Osteocyte (in vitro differentiated cells): ENCODE data around the gene TRIM47. TPM values are rescaled to one million over a fixed set of nuclear protein-coding genes. Genes with fewer than 3 reads are reported as not detected.
"Not testable (repeated sequence)": the region's sequence is repeated elsewhere in the genome, so short reads cannot be mapped to it uniquely, and the experiment has no call there.

Experiments used
- DNase-seq: peaks from one replicate; pipeline ENCODE4 v3.0.0; 2021; ENCODE audit warnings: mixed read lengths; ENCODE audit not compliant: unreplicated experiment; ENCODE audit errors: extremely low spot score
- H3K27ac Mint-ChIP-seq: one replicate; pipeline ENCODE4 v1.8.0; 2021; ENCODE audit warnings: mild to moderate bottlenecking, mixed read lengths; ENCODE audit not compliant: unreplicated experiment
- H3K27me3 Mint-ChIP-seq: one replicate; pipeline ENCODE4 v1.8.0; 2021; ENCODE audit warnings: mixed read lengths; ENCODE audit not compliant: unreplicated experiment
- H3K36me3 Mint-ChIP-seq: one replicate; pipeline ENCODE4 v1.8.0; 2021; ENCODE audit warnings: mixed read lengths; ENCODE audit not compliant: unreplicated experiment
- H3K4me1 Mint-ChIP-seq: one replicate; pipeline ENCODE4 v1.8.0; 2021; ENCODE audit warnings: mixed read lengths; ENCODE audit not compliant: unreplicated experiment
- H3K4me3 Mint-ChIP-seq: one replicate; pipeline ENCODE4 v1.8.0; 2021; ENCODE audit warnings: mild to moderate bottlenecking, moderate library complexity, mixed read lengths; ENCODE audit not compliant: unreplicated experiment
- H3K9me3 Mint-ChIP-seq: one replicate; pipeline ENCODE4 v1.8.0; 2021; ENCODE audit warnings: mixed read lengths; ENCODE audit not compliant: unreplicated experiment
- total RNA-seq: library from RNA; stranded (reverse); gene quantifications from 2 replicates; pipeline ENCODE4 v1.2.1, GENCODE V29; 2021
- TF ChIP-seq, protein P1 (sequence below): fragments of 200-600 bp; sonication (generic); IDR thresholded peaks from 2 replicates; pipeline ENCODE4 v1.5.0; 2021; ENCODE audit warnings: antibody characterized with exemption, mild to moderate bottlenecking, moderate library complexity

Gene TRIM47
- total RNA-seq, 1 donor from 2014 or later = 33.3 TPM

DNA sequence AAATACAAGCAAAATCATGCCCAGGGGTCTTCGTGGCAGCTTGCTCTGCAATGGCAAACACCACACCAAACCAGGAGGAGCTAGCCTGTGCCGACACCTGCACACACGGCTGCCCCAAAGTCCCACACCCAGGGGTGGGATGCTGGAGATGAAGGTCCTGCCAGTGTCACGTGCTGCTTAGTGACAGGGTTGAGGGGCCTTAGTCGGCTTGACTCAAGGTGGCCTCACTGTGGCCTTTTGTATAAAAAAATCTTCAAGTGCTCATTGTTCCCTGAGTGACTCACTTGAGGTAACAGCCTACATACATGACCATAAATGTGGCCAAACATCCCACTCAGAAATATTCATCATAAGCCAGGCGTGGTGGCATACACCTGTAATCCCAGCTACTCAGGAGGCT is 11.1 kb upstream of the TRIM47 start:
- TF ChIP-seq, protein P1, sequence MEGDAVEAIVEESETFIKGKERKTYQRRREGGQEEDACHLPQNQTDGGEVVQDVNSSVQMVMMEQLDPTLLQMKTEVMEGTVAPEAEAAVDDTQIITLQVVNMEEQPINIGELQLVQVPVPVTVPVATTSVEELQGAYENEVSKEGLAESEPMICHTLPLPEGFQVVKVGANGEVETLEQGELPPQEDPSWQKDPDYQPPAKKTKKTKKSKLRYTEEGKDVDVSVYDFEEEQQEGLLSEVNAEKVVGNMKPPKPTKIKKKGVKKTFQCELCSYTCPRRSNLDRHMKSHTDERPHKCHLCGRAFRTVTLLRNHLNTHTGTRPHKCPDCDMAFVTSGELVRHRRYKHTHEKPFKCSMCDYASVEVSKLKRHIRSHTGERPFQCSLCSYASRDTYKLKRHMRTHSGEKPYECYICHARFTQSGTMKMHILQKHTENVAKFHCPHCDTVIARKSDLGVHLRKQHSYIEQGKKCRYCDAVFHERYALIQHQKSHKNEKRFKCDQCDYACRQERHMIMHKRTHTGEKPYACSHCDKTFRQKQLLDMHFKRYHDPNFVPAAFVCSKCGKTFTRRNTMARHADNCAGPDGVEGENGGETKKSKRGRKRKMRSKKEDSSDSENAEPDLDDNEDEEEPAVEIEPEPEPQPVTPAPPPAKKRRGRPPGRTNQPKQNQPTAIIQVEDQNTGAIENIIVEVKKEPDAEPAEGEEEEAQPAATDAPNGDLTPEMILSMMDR = no peak
- no peak for DNase-seq
- peaks cover 9% of the 10 kb centered on the region for H3K4me1 Mint-ChIP-seq
- H3K27me3 Mint-ChIP-seq = no peaks in the 10 kb centered on the region
- H3K36me3 Mint-ChIP-seq = peaks cover 5% of the 10 kb centered on the region
- no peaks in the 10 kb centered on the region for H3K9me3 Mint-ChIP-seq
- H3K27ac Mint-ChIP-seq = no peak overlapping the region
- H3K4me3 Mint-ChIP-seq = no peak overlapping the region

DNA sequence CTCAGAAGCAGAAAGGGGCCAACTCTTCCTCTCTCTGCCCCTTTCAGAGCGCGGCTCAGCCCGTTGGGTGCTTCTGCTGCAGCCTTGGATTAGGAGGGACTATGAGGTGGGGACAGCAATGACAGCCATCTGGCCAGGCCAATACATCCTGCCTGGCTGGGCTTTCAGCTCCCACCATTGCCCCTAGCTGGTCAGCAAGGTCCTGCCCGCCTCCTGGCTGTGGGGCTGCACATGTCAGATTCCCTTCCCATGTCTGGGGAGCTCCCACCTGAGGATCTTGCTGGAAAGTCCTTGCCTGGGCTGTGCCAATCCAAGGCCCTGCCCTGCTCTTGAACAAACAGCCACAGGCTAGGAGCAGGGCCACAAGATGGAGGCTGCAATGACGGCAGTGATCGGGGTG is 10.1 kb upstream of the TRIM47 start:
- Mint-ChIP-seq H3K4me1 (no peaks in the 10 kb centered on the region), H3K27me3 (no peaks in the 10 kb centered on the region), H3K27ac (no peak overlapping the region), H3K9me3 (no peaks in the 10 kb centered on the region), H3K36me3 (peaks cover 5% of the 10 kb centered on the region), H3K4me3 (no peak overlapping the region)
- TF ChIP-seq, protein P1 = no peak
- no peak for DNase-seq

DNA sequence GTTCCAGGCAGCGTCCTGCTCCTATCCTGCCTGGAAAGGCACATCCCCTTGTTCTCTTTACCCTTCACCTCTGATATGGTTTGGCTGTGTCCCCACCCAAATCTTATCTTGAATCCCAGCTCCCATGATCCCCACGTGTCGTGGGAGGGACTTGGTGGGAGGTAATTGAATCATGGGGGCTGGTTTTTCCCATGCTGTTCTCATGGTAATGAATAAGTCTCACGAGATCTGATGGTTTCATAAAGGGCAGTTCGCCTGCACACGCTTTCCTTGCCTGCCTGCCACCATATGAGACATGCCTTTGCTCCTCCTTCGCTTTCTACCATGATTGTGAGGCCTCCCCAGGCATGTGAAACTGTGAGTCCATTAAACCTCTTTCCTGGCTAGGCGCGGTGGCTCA is 7.5 kb upstream of the TRIM47 start:
- H3K9me3 Mint-ChIP-seq, H3K27ac Mint-ChIP-seq, H3K4me1 Mint-ChIP-seq, H3K27me3 Mint-ChIP-seq, H3K36me3 Mint-ChIP-seq, H3K4me3 Mint-ChIP-seq, DNase-seq: not testable (repeated sequence)

DNA sequence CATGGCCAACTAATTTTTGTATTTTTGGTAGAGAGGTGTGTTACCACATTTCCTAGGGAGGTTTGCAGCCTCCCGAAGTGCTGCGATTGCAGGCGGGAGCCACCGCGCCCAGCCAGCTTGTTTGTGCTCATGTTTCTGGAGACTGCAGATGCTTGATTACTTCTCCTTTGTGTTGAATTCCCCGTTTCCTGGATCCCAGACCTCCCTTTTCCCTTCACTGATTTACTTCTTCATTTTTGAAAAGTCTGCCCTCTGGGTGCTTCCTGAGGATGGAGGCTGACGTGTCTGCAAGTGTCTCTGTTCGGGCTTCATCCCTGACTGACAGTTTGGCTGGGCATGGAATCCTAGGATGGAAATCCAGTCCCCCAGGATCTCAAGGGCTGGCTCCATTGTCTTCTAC is 7.0 kb upstream of the TRIM47 start:
- H3K9me3 Mint-ChIP-seq = no peaks in the 10 kb centered on the region

DNA sequence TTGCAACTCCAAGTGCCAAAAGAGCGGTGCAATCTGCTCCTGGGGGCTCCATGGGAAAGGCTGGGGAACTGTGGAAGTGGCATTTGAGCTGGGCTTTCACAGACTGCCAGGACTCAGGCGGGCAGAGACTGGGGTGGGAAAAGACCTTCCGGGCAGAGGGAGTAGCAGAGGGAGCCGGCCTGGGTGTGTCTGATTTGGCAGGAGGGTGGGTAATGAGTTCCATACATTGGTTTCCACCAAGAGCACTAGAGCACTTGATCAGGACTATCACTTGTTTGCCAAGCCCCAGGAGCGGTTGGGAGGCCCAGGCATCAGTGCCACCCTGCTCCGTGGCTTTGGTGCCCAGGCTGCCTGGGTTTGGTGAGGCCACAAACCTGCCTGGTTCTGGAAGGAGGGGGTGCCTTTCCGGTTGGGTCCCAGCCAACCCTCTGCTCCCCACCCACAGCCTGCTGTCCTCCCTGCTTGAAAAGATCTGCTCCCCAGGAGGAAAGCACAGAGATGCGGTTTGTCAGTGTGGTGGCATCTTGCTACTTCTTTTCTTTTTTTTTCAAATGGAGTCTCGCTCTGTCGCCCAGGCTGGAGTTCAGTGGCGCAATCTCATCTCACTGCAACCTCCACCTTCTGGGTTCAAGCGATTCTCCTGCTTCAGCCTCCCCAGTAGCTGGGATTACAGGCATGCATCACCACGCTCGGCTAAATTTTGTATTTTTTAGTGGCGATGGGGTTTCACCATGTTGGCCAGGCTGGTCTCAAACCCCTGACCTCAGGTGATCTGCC is 3.5 kb upstream of the TRIM47 start:
- no peak overlapping the region for H3K27ac Mint-ChIP-seq

More for the DNA sequence above, 7.0 kb upstream of the TRIM47 start:
- Mint-ChIP-seq H3K36me3 (peaks cover 3% of the 10 kb centered on the region), H3K4me1 (peaks cover 6% of the 10 kb centered on the region), H3K4me3 (no peak overlapping the region), H3K27me3 (no peaks in the 10 kb centered on the region), H3K27ac (no peak overlapping the region)
- no peak for DNase-seq
- TF ChIP-seq, protein P1 = no peak

More for the DNA sequence above, 3.5 kb upstream of the TRIM47 start:
- Mint-ChIP-seq H3K9me3 (no peaks in the 10 kb centered on the region), H3K4me3 (no peak overlapping the region), H3K4me1 (peaks cover 20% of the 10 kb centered on the region), H3K36me3 (no peaks in the 10 kb centered on the region), H3K27me3 (no peaks in the 10 kb centered on the region)
- DNase-seq = no peak
- TF ChIP-seq, protein P1 = no peak
